Measurements from ENCODE around the gene MYO1D.
A peak's percentile ranks its signal among the peaks of the same experiment; 100 is the strongest.

The MYO1D gene

GRCh38 chr17:32484041-32484461 lies 392.9 kb downstream of the MYO1D start:
- no peak overlapping the region; the same call in 1 of the 2 replicates for H3K27ac ChIP-seq
- H3K4me2 ChIP-seq, result no peak overlapping the region
- H2AFZ ChIP-seq (ENCODE audit: low read depth), result no peak overlapping the region

GRCh38 chr17:32483451-32484019 lies 393.4 kb downstream of the MYO1D start:
- Histone ChIP-seq H3K27me3 (ENCODE audit: insufficient read depth, low read depth) (no peaks in the 10 kb centered on the region), H3K4me1 (ENCODE audit: low read depth, poor library complexity, severe bottlenecking) (peaks cover 66% of the 10 kb centered on the region), H3K9ac (no peak overlapping the region), H4K20me1 (ENCODE audit: insufficient read depth) (no peaks in the 10 kb centered on the region), H3K79me2 (ENCODE audit: insufficient read depth, low read depth) (no peaks in the 10 kb centered on the region), H3K27ac (peak overlapping the region; percentile 45; the same call in 1 of the 2 replicates), H3K36me3 (ENCODE audit: insufficient read depth) (peaks cover 5% of the 10 kb centered on the region; the same call in 1 of the 2 replicates), H3K4me3 (IDR thresholded peaks at IDR 0.05; ENCODE audit: insufficient read depth, low read depth, low read length) (no peak overlapping the region), H3K4me2 (no peak overlapping the region), H2AFZ (ENCODE audit: low read depth) (no peak overlapping the region)
- TF ChIP-seq CTCF (conservative IDR thresholded peaks at IDR 0.05; ENCODE audit: low read depth, low read length), result peak; percentile 48; the same call in 1 of the 2 replicates

More at GRCh38 chr17:32484041-32484461, 392.9 kb downstream of the MYO1D start:
- no peaks in the 10 kb centered on the region for H4K20me1 ChIP-seq (ENCODE audit: insufficient read depth)
- H3K9ac ChIP-seq, result no peak overlapping the region
- H3K4me1 ChIP-seq (ENCODE audit: low read depth, poor library complexity, severe bottlenecking), result peaks cover 68% of the 10 kb centered on the region
- no peak overlapping the region for H3K4me3 ChIP-seq (IDR thresholded peaks at IDR 0.05; ENCODE audit: insufficient read depth, low read depth, low read length)
- H3K79me2 ChIP-seq (ENCODE audit: insufficient read depth, low read depth), result no peaks in the 10 kb centered on the region
- TF ChIP-seq CTCF (conservative IDR thresholded peaks at IDR 0.05; ENCODE audit: low read depth, low read length), result no peak; the same call in 1 of the 2 replicates
- H3K36me3 ChIP-seq (ENCODE audit: insufficient read depth), result 0 out of 2 replicates have a peak, but pooled peaks cover 5% of the 10 kb centered on the region
- H3K27me3 ChIP-seq (ENCODE audit: insufficient read depth, low read depth), result no peaks in the 10 kb centered on the region

- TF ChIP-seq CTCF (conservative IDR thresholded peaks at IDR 0.05; ENCODE audit: low read depth, low read length), result no peak
- Histone ChIP-seq H3K36me3 (ENCODE audit: insufficient read depth) (peaks cover 13% of the 10 kb centered on the region; the same call in 1 of the 2 replicates), H3K4me2 (peak overlapping the region; percentile 40; the same call in 1 of the 2 replicates)
Measured at GRCh38 chr17:32482568-32483320, 394.2 kb downstream of the MYO1D start.

GRCh38 chr17:32481193-32481592 lies 395.7 kb downstream of the MYO1D start:
- peaks cover 54% of the 10 kb centered on the region for H3K4me1 ChIP-seq (ENCODE audit: low read depth, poor library complexity, severe bottlenecking)
- no peaks in the 10 kb centered on the region for H3K27me3 ChIP-seq (ENCODE audit: insufficient read depth, low read depth)
- peak overlapping the region; percentile 14; the same call in 1 of the 2 replicates for H3K9ac ChIP-seq
- H3K4me3 ChIP-seq (IDR thresholded peaks at IDR 0.05; ENCODE audit: insufficient read depth, low read depth, low read length), result no peak overlapping the region
- H3K27ac ChIP-seq, result peak overlapping the region; percentile 45; the same call in 1 of the 2 replicates
- no peak overlapping the region for H3K4me2 ChIP-seq
- peaks cover 13% of the 10 kb centered on the region; the same call in 1 of the 2 replicates for H3K36me3 ChIP-seq (ENCODE audit: insufficient read depth)
- no peak for TF ChIP-seq CTCF (conservative IDR thresholded peaks at IDR 0.05; ENCODE audit: low read depth, low read length)
- no peak overlapping the region for H2AFZ ChIP-seq (ENCODE audit: low read depth)
- H4K20me1 ChIP-seq (ENCODE audit: insufficient read depth), result no peaks in the 10 kb centered on the region
- no peaks in the 10 kb centered on the region for H3K79me2 ChIP-seq (ENCODE audit: insufficient read depth, low read depth)

More at GRCh38 chr17:32482568-32483320, 394.2 kb downstream of the MYO1D start:
- Histone ChIP-seq H3K27me3 (ENCODE audit: insufficient read depth, low read depth) (no peaks in the 10 kb centered on the region), H4K20me1 (ENCODE audit: insufficient read depth) (no peaks in the 10 kb centered on the region), H3K9ac (no peak overlapping the region; the same call in 1 of the 2 replicates), H3K4me1 (ENCODE audit: low read depth, poor library complexity, severe bottlenecking) (peaks cover 58% of the 10 kb centered on the region), H3K4me3 (IDR thresholded peaks at IDR 0.05; ENCODE audit: insufficient read depth, low read depth, low read length) (no peak overlapping the region), H3K27ac (peak overlapping the region; percentile 45; the same call in 1 of the 2 replicates), H2AFZ (ENCODE audit: low read depth) (no peak overlapping the region), H3K79me2 (ENCODE audit: insufficient read depth, low read depth) (no peaks in the 10 kb centered on the region)
